ENCODE data around the gene WDR74.

GRCh38 chr11:62882431-62882749 lies 43.0 kb upstream of the WDR74 start:
- no peak for TF ChIP-seq EZH2 (IDR thresholded peaks at IDR 0.05; ENCODE audit: borderline replicate concordance, insufficient read depth, low read depth, low read length, poor library complexity, severe bottlenecking)
- no peak for TF ChIP-seq CTCF (IDR thresholded peaks at IDR 0.05)
